Gastroesophageal sphincter (tissue), 3 donors: ENCODE results near the gene TP53BP2.

Experiments
- POLR2A ChIP-seq, 2 donors: fragments of 450-650 bp; IDR thresholded peaks; one replicate each; pipeline ENCODE4 v1.6.1; 2017; ENCODE audit warnings: antibody characterized with exemption in 2 of 2, mild to moderate bottlenecking in 2 of 2, moderate library complexity in 1 of 2
- POLR2AphosphoS5 ChIP-seq: sonication (generic); formaldehyde crosslinking; IDR thresholded peaks from one replicate; pipeline ENCODE4 v1.6.1; 2017; ENCODE audit warnings: antibody characterized with exemption
- TF ChIP-seq, protein P1 (sequence below), 4 experiments: fragments of 200-600 bp in 2 of 4; fragments of 450-650 bp in 2 of 4; sonication (generic) in 1 of 4; IDR thresholded peaks; one replicate each; pipeline ENCODE4 v1.5.1; 2017 to 2019; ENCODE audit warnings: antibody characterized with exemption in 4 of 4, mild to moderate bottlenecking in 2 of 4, moderate library complexity in 2 of 4

DNA sequence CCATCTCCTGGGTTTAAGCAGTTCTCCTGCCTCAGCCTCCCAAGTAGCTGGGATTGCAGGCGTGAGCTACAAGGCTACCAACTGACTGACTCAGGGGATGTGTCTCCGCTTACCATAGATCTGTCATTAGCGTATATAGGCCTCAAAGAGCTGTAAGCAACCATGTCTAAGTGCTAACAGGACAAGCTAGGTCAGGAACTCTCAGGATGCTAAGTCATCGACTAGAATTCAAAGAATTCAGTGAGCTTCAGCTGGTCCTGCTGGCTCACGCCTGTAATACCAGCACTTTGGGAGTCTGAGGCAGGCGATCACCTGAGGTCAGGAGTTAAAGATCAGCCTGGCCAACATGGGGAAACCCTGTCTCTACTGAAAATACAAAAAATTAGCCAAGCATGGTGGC, 103.9 kb downstream of the TP53BP2 start:
- TF ChIP-seq POLR2A (IDR thresholded peaks at IDR 0.05): no peak
- TF ChIP-seq, protein P1, sequence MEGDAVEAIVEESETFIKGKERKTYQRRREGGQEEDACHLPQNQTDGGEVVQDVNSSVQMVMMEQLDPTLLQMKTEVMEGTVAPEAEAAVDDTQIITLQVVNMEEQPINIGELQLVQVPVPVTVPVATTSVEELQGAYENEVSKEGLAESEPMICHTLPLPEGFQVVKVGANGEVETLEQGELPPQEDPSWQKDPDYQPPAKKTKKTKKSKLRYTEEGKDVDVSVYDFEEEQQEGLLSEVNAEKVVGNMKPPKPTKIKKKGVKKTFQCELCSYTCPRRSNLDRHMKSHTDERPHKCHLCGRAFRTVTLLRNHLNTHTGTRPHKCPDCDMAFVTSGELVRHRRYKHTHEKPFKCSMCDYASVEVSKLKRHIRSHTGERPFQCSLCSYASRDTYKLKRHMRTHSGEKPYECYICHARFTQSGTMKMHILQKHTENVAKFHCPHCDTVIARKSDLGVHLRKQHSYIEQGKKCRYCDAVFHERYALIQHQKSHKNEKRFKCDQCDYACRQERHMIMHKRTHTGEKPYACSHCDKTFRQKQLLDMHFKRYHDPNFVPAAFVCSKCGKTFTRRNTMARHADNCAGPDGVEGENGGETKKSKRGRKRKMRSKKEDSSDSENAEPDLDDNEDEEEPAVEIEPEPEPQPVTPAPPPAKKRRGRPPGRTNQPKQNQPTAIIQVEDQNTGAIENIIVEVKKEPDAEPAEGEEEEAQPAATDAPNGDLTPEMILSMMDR (IDR thresholded peaks at IDR 0.05): no peak
- no peak for TF ChIP-seq POLR2AphosphoS5
